Measurements from ENCODE around the gene GALNT6.

GRCh38 chr12:51323966-51324895 is 67.0 kb downstream of the GALNT6 start, which contains the start of gene BIN2:
- TF ChIP-seq CTCF (IDR thresholded peaks at IDR 0.05) (no peak), POLR2A (IDR thresholded peaks at IDR 0.05) (no peak)

Data from testis (tissue), 2 donors.